HL-60 (cell line): ENCODE results near the gene NF2.

Experiments
- DNase-seq, 2 experiments: peaks; one replicate each; pipeline ENCODE4 v3.0.0-alpha.2; 2010 to 2020; ENCODE audit warnings: low read depth in 1 of 2, low spot score in 1 of 2
- H3K27ac ChIP-seq: fragments of 250-450 bp; sonication (Bioruptor Pico); replicated peaks from 2 replicates; pipeline ENCODE4 v1.5.1; 2020; ENCODE audit warnings: mild to moderate bottlenecking, moderate library complexity
- H3K27me3 ChIP-seq: fragments of 250-450 bp; sonication (Bioruptor Pico); 2 replicates; pipeline ENCODE4 v1.5.1; 2021; ENCODE audit warnings: mild to moderate bottlenecking, moderate library complexity; ENCODE audit not compliant: insufficient read depth, poor library complexity, severe bottlenecking
- H3K4me3 ChIP-seq: replicated peaks from 2 replicates; pipeline ENCODE4 v1.5.1; 2011; ENCODE audit warnings: mild to moderate bottlenecking, control low read depth, low read length; ENCODE audit not compliant: insufficient read depth
- GABPA ChIP-seq: IDR thresholded peaks from 2 replicates; pipeline ENCODE4 v1.6.1; 2012; ENCODE audit warnings: low read depth
- POLR2AphosphoS5 ChIP-seq: IDR thresholded peaks from 2 replicates; pipeline ENCODE4 v1.6.1; 2012; ENCODE audit warnings: low read depth
- REST ChIP-seq: IDR thresholded peaks from 2 replicates; pipeline ENCODE4 v1.6.1; 2012; ENCODE audit warnings: low read depth; ENCODE audit not compliant: insufficient replicate concordance
- SPI1 ChIP-seq: IDR thresholded peaks from 2 replicates; pipeline ENCODE4 v1.6.1; 2012; ENCODE audit warnings: low read depth, mild to moderate bottlenecking, borderline replicate concordance
- TF ChIP-seq, protein P1 (sequence below): IDR thresholded peaks from one replicate; pipeline ENCODE4 v1.5.1; 2011; ENCODE audit warnings: low read length, control low read depth, inconsistent platforms; ENCODE audit not compliant: insufficient read depth

The NF2 gene

GRCh38 chr22:29747832-29748231 lies 144.4 kb downstream of the NF2 start:
- no peak for TF ChIP-seq GABPA
- TF ChIP-seq, protein P1, sequence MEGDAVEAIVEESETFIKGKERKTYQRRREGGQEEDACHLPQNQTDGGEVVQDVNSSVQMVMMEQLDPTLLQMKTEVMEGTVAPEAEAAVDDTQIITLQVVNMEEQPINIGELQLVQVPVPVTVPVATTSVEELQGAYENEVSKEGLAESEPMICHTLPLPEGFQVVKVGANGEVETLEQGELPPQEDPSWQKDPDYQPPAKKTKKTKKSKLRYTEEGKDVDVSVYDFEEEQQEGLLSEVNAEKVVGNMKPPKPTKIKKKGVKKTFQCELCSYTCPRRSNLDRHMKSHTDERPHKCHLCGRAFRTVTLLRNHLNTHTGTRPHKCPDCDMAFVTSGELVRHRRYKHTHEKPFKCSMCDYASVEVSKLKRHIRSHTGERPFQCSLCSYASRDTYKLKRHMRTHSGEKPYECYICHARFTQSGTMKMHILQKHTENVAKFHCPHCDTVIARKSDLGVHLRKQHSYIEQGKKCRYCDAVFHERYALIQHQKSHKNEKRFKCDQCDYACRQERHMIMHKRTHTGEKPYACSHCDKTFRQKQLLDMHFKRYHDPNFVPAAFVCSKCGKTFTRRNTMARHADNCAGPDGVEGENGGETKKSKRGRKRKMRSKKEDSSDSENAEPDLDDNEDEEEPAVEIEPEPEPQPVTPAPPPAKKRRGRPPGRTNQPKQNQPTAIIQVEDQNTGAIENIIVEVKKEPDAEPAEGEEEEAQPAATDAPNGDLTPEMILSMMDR = no peak
- no peak for TF ChIP-seq REST
- no peak for TF ChIP-seq POLR2AphosphoS5
- TF ChIP-seq SPI1 = no peak
- Histone ChIP-seq H3K4me3 (no peak overlapping the region), H3K27ac (no peak overlapping the region), H3K27me3 (no peaks in the 10 kb centered on the region)
- DNase-seq = no peak
